GF-D8 (cell line): Measurements from ENCODE around the gene GRID1.
"Not testable (repeated sequence)": the region's sequence is repeated elsewhere in the genome, so short reads cannot be mapped to it uniquely, and the experiment has no call there.

Experiments
- DNase-seq: peaks from one replicate; lab custom pipeline; 2025; lab: John Stamatoyannopoulos, UW

Gene GRID1

GRCh38 chr10:85997544-85997943 lies 369.1 kb downstream of the GRID1 start:
- DNase-seq = no peak

- no peak for DNase-seq
Observed at GRCh38 chr10:85995791-85996190, 370.8 kb downstream of the GRID1 start.

GRCh38 chr10:85993840-85994507 lies 372.6 kb downstream of the GRID1 start:
- DNase-seq = no peak

GRCh38 chr10:85993140-85993539 lies 373.5 kb downstream of the GRID1 start:
- no peak for DNase-seq

GRCh38 chr10:85992324-85992723 lies 374.3 kb downstream of the GRID1 start:
- DNase-seq = no peak

GRCh38 chr10:85986777-85987176 lies 379.8 kb downstream of the GRID1 start:
- DNase-seq = no peak

- no peak for DNase-seq
Observed at GRCh38 chr10:85983051-85983450, 383.5 kb downstream of the GRID1 start.

GRCh38 chr10:85979598-85979997 lies 387.0 kb downstream of the GRID1 start:
- DNase-seq = no peak

- DNase-seq = no peak
Observed at GRCh38 chr10:85978566-85979358, 387.8 kb downstream of the GRID1 start.

GRCh38 chr10:85977642-85978041 lies 389.0 kb downstream of the GRID1 start:
- DNase-seq = no peak

GRCh38 chr10:85976267-85976793 lies 390.3 kb downstream of the GRID1 start:
- DNase-seq = no peak

GRCh38 chr10:85971494-85971893 lies 395.1 kb downstream of the GRID1 start:
- no peak for DNase-seq

GRCh38 chr10:85967594-85967993 lies 399.0 kb downstream of the GRID1 start:
- DNase-seq = no peak

- no peak for DNase-seq
Observed at GRCh38 chr10:85961479-85962067, 405.0 kb downstream of the GRID1 start.

GRCh38 chr10:85961073-85961472 lies 405.5 kb downstream of the GRID1 start:
- DNase-seq = no peak

- no peak for DNase-seq
Observed at GRCh38 chr10:85959239-85959638, 407.4 kb downstream of the GRID1 start.

- DNase-seq = no peak
Observed at GRCh38 chr10:85950921-85951320, 415.7 kb downstream of the GRID1 start.

- no peak for DNase-seq
Observed at GRCh38 chr10:85946713-85947326, 419.8 kb downstream of the GRID1 start.

GRCh38 chr10:85936161-85936560 lies 430.4 kb downstream of the GRID1 start:
- DNase-seq = no peak

GRCh38 chr10:85934586-85934985 lies 432.0 kb downstream of the GRID1 start:
- no peak for DNase-seq

- not testable (repeated sequence) for DNase-seq
Observed at GRCh38 chr10:85929993-85930392, 436.6 kb downstream of the GRID1 start.

- DNase-seq = no peak
Observed at GRCh38 chr10:85927952-85928665, 438.5 kb downstream of the GRID1 start.
